GM20431 (cell line): ENCODE results near the gene MGLL.
"Not testable (repeated sequence)": the region's sequence is repeated elsewhere in the genome, so short reads cannot be mapped to it uniquely, and the experiment has no call there.

Source experiments
- in situ Hi-C: fragments of 300-500 bp; cut with MseI, MboI; formaldehyde crosslinking; loops from one replicate; pipeline ENCODE4 v1.15.0; 2020; ENCODE audit warnings: low sequenced_read_pairs; ENCODE audit not compliant: unreplicated experiment

MGLL gene

DNA sequence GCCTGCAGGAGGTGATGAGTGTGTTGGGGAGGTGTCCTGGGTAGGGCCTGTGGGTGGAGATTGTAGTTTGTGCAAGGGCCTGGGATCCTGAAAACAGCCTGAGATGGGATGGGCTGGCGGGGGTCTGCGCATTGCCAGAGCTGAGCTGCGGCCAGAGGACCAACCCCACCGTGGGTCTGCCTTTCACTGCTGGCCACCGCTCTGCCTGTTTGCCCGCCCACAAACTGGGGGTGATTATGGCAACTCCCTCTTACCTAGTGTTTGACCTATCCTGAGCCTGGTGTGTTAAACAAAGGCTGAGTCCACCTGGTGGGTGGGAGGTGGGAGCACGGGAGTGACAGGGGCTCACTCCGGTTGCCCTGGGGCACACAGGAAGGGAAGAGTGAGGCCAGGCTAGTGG, 139.8 kb downstream of the MGLL start:
- in situ Hi-C loops, result no loop called here

DNA sequence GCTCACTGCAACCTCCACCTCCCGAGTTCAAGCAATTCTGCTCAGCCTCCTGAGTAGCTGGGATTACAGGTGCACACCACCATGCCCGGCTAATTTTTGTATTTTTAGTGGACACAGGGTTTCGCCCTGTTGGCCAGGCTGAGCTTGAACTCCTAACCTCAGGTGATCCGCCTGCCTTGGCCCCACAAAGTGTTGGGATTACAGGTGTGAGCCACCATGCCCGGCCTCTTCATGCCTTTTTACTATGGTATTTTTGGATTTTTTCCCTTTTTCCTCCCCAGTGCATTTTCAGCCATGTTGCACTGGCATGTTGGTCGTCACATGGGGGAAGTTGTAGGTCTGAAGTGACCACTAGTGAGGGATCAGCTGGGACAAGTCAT, 140.2 kb downstream of the MGLL start:
- in situ Hi-C loops, result not testable (repeated sequence)

DNA sequence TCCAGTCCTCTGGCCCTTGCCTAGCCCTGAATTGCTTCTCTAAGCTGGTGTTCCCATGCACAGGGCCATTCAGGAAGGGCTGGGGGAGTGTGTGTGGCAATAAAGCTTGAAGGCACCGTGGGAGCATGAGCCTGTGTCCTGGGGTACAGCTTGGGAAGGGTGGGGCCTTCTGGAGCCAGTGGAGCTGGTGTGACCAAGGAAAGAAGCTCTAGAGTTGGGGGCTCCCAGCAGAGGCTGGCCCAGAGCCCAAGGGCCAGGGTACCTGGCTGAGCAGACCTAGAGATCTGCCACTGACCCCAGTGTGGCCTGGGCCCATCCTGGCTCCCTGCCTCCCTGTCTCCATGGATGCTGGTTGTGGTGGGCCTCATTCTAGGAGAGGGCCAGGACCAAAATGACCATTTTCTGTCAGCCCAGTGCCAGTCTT, 141.5 kb downstream of the MGLL start:
- in situ Hi-C loops, result no loop called here

DNA sequence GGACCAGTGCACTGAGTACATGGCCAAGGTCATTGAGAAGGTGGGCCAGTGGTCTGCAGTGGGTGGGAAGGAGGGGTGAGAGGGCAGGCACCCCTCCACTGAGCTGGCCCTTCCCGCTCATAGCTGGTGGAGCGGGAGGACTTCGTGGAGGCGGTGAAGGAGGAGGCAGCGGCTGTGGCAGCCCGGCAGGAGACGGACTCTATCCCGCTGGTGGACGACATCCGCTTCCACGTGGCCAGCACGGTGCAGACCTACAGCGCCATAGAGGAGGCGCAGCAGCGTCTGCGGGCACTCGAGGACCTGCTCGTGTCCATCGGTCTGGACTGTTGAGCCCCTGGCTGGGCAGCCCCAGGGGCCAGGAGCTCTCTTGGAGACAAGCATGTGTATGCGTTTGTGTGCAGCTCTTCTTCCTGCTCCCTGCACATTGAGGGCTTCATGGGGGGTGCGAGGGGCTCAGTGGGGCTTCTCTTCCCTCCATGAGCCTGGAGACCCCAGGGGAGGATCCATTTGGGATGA, 142.1 kb downstream of the MGLL start:
- in situ Hi-C loops, result no loop called here

DNA sequence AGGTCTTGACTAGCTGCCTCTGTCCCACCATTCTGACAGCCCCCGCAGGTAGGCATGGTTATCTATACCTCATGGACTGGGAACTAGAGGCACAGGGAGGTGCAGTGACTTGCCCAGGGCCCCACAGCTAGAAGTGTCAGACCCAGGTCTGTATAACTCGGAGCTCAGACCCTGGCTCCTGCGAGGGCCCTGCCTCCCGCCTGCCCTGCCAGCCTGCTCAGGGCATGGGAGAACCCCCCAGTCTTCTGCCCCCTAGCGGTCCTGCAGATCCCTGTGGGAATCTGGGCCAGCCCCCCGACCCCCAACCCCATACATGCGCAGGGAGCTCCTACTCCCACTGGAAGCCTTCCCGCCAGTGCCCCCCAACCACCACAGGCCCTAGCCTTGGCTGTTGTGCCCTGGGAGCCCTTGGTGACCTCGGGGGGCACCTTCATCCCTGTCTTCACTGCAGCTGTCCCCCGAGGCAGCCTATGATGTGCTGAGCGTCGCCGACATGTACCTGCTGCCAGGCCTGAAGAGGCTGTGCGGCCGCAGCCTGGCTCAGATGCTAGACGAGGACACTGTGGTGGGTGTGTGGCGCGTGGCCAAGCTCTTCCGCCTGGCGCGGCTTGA, 142.7 kb downstream of the MGLL start:
- in situ Hi-C loops, result no loop called here

DNA sequence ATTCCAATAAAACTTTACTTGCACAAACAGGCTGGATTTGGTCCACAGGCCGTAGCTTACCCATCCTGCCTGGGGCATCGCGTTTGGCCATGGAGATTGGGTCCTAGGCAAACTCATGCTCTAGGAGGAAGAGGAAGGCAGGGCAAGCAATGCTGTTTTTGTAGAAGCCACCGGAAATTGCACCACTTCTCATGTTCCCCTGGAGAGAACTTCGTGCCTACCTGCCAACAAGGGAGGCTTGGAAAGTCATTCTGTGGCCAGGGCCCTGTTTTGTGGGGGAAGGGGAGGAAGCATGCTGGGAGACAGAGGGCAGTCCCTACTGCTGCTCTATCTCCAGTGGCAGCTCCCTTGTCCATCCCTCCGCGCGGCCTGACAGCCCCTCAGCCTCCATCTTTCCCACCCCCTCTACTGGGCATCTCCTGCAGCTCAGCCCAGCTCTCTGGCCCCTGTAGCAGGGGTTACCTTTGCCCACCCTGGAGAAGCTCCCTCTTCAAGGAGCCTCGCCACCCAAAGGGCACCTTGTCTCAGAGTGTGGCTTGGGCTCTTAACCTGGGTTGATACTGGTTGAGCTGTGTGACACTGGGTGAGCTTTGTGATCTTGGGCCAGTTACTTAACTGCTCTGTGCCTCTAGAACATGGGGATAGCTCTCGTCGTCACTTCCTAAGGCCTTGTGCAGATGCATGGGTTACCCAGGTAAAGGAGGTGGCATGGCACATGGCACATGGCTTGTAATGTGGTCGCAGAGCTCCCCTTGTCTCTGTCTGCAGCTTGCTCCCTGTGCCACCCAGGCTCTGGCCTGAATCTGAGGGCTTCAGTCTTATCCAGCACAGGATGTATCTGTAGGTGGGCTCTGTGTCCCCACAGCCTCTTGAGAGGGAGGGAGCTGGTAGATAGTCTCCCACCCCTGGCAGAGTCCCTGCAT, 143.4 kb downstream of the MGLL start:
- in situ Hi-C loops, result no loop called here

DNA sequence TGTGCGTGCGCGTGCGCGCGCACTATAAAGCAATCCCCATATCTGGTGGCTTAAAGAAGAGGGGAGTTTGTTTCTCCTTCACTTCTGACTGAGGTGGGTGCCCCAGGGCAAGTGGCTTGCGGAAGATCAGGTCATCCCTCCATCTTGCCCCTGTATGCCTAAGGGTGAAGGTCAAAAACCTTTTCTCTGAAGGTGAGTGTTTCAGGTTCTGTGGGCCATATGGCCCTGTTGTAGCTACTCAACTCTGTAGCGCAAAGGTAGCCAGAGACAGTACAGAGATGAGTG, 144.1 kb downstream of the MGLL start:
- in situ Hi-C loops, result no loop called here

DNA sequence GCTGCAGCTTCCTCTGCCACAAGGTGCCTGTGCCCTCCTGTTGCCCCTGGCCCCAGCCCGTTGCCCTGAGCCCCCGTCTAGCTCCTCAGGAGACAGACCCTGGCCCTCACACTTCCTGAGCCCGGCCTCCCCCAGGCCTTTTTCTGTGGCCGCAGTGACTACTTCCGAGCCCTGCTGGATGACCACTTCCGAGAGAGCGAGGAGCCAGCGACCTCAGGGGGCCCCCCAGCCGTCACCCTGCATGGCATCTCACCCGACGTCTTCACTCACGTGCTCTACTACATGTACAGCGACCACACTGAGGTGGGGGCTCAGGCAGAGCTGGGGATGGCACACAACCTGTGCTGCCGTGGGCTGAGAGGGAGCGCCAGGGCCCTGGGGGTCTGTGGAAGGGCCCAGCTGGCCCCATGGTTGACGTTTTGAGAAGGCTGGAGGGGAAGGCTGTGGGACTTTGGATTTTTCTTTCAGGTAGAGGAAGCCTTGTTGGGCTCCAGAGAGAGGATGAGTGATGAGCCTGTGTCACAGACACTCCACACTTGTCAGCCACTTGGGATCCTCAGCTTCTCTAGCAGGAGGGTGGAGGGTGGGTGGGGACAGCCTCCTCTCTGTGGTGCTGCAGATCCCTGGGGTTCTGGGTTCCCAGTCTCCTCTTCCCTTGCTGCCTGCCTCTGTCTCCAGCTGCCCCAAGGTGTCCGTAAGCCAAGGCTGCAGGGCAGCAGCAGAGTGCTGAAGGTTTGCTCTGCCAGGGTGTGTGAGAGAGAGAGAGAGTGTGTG, 144.6 kb downstream of the MGLL start:
- in situ Hi-C loops, result no loop called here

DNA sequence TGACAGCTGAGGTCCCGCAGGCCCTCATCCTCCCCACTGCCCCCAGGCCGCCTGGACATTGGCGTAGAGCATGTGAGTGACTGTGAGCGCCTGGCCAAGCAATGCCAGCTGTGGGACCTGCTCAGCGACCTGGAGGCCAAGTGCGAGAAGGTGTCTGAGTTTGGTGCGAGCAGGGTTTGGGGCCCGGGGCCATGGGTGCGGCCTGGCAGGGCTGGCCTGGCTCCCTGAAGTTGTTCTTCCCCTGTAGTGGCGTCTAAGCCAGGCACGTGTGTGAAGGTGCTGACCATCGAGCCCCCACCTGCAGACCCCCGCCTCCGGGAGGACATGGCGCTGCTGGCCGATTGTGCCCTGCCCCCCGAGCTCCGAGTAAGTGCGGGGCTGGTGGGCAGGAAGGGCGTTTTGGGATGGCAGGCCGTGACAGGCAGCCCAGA, 145.4 kb downstream of the MGLL start:
- in situ Hi-C loops, result no loop called here

DNA sequence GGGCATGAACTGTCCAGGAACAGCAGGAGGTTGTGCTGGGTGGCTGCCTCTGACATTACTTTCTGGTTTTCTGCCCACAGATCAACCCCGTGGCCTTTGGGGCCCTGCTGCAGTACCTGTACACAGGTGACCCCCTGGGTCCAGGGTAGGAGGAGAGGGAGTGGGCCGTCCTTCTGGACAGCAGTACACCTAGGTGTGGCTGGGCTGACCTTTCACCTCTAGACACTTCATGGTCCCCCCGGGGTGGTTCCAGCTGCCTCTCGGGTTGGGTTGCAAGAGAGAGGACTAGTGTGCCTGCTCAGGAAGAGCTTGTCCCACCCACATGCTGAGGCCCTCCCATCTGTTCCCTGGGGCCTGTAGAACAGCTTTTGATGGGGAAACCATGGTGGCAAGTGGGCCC, 145.9 kb downstream of the MGLL start:
- in situ Hi-C loops, result no loop called here

DNA sequence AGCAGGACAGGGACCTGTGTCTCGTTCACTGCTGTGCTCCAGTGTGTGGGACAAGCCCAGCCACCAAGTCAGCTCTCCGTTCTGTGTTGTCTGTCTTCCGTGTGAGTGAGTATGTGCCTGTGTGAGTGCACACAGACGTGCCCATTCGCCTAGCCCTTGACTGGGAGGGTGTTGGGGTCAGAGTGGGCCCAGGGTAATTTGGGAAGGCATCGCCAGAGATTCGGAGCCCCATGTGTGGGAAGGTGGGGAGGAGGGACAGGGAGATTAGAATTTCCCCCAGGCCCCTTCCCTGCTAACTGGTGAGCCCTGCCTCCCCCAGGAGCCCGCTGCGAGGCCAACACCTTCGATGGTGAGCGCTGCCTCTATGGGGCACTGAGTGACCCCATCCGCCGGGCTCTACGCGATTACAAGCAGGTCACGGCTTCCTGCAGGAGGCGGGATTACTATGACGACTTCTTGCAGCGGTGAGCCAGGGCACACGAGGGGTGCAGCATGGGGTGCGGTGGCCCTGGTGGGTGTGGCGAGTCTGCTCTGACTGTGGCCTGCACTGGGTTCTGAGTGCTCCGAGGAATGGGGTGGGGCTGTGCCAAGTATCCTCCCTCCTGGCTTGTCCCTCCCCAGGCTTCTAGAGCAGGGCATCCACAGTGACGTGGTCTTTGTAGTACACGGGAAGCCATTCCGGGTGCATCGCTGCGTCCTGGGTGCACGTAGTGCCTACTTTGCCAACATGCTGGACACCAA, 146.5 kb downstream of the MGLL start:
- in situ Hi-C loops, result no loop called here

DNA sequence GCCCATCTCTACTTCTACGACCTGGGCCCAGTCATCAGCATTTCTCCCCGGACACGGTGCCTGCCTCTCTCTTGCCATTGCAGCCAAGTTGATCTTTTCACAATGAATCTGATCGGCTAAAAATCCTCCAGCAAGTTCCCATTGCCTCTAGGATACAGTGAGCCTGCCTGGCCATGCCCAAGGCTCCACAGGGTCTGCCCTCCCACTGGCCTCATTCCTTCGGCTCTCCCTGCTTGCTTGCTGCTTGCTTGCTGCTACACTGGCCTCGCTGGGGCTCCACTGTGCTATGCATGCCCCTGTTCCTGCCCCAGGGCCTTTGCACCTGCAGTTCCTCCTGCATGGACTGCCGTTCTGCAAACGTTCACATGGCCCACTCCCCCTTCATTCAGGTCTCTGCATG, 147.5 kb downstream of the MGLL start:
- in situ Hi-C loops, result loop anchor here (25.0 kb wide), 1 partner anchor 313 kb away; no protein-coding TSS in a partner anchor

DNA sequence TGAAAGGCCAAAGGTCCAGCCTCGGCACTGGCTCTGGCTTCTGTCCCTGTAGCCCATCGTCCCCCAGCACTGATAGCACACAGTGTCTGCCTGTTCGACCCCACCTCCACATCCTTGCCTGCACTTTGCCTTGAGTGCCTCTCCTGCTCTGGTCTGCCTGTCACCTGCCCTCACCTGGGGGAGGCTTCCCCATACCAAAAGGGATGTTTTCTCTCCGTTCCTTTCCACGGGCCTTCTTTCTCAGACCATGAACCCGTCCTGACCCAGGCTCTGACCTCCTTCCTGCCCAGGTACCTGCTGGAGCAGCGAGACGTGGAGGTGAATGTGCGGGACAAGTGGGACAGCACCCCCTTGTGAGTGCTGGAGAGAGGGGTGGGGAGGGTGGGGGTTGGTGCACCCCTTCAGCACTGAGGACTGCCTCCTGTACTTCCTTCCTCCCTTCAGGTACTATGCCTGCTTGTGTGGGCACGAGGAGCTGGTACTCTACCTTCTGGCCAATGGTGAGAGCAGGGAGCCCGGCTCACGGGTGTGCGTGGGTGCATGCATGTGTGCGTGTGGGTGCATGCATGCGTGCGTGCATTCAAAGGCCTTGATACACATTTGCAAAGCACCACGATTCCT, 148.1 kb downstream of the MGLL start:
- in situ Hi-C loops, result loop anchor here (25.0 kb wide), 1 partner anchor 313 kb away; no protein-coding TSS in a partner anchor

DNA sequence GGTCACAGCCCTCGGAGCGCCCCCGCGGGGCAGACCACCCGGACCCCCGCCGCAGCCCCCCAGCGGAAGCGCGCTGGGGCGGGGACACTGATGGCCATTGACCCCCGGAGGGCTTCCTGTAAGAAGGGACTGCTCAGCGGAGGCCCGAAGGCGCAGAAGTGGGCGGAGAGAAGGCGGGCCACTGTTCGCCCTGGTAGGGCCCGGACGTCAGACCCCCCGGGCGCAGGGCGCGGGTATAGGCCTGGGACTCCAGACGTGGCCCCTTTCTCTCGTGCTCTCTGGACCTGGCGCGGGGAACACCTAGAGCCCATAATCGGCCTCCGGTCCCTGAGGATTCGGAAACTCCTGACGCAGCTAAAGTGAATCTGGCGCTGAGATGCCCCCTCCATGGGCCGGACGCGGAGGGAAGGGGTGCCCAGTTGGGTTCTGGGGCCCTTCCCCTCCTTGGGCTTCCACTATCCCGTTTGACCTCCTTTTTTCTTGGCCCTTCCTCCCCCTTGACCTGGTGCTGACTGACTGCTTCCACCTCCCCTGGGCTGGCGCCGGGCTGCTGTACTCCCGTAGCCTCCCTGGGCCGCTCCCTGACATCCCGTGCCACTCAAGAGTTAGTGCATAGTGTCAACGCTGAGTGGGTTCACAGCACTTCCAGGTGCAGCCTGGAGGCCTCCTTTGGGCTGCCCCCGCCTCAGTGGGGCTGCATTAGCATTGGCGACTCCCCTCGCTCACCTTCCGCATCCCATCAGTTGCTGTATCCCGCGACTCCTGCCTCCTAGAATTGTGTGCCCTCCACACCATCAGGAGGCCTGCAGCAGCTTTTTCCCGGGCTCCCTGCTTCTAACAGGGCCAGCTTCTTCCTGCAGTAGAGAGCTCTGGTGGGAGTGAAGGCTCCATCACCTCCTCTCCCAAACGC, 148.9 kb downstream of the MGLL start:
- in situ Hi-C loops, result loop anchor here (25.0 kb wide), 1 partner anchor 314 kb away; no protein-coding TSS in a partner anchor

DNA sequence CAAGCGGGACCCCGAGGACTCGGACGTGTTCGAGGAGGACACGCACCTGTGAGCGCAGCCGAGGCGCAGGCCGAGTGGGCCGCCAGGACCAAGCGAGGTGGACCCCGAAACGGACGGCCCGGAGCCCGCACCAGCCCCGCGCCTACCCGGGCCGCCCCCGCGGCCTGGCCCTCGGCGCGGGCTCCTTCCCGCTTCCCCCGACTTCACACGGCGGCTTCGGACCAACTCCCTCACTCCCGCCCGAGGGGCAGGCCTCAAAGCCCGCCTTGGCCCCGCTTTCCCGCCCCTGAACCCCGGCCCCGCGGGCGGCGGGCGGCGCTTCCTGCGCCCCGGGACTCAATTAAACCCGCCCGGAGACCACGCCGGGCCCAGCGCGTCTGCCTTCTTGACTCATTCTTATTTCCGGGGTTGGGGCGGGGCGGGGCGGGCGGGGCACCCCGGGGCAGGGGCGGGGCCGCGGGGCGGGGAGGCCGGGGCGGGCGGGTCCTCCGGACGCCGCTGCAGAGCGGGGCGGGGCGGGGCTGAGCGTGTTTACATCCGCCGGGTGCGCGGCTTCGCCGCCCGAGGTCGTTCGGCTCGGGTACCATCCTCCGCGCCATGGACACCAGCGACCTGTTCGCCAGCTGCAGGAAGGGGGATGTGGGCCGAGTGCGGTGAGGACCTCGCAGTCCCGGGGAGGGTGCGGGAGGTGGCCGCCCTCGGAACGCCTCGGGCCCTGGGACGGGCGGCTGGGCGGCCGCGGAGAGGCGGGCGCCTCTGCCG, 149.7 kb downstream of the MGLL start, which contains the start of gene ABTB1:
Gene ABTB1 (plus strand): TSS at position 524 of the 762 bp plus-strand sequence. CDS start 74 bp downstream, at position 598.
- in situ Hi-C loops, result loop anchor here (25.0 kb wide), 1 partner anchor 315 kb away; no protein-coding TSS in a partner anchor

DNA sequence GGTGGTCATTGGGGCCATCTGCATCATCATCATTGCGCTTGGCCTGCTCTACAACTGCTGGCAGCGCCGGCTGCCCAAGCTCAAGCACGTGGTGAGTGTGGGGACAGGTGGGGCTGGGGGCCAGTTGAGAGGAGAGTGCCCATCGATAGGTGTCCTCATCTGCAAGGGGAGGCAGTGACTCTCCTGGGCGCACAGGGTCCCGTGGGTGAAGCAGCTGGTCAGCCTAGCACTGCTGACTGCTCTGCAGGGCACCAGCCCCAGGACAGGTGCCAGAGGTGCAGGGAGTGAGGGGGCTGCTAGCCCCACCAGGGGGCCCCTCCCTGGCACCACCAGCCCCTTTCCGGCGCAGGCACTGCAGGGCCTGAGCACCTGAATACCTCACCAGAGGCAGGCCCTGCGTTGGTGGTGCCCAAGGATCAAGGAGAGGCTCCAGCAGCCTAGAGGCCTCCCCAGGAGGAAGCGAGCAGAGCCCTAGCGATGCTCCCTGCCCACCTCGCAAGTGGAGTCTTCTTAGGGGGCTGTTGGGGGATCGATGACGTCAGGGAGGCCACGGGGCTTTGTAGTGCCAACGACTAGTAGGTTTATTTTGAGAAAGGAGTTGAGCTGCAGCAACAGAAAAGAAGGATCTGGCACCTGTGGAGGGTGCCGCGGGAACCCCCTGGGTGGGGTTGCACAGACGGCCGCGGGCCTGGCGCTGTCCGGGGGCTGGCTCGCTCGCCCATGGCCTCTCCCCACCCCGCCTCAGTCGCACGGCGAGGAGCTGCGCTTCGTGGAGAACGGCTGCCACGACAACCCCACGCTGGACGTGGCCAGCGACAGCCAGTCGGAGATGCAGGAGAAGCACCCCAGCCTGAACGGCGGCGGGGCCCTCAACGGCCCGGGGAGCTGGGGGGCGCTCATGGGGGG, 150.5 kb downstream of the MGLL start:
- in situ Hi-C loops, result loop anchor here (25.0 kb wide), 1 partner anchor 316 kb away; no protein-coding TSS in a partner anchor
